H1 (cell line): Measurements from ENCODE around the gene CNOT2.

ENCODE experiments used
- ATF2 ChIP-seq: IDR thresholded peaks from 2 replicates; pipeline ENCODE4 v1.6.1; 2012; ENCODE audit warnings: low read length, inconsistent platforms
- ATF3 ChIP-seq: IDR thresholded peaks from 2 replicates; pipeline ENCODE4 v1.6.1; 2011; ENCODE audit warnings: low read depth, mild to moderate bottlenecking, low read length; ENCODE audit not compliant: insufficient read depth
- CREB1 ChIP-seq: IDR thresholded peaks from 2 replicates; pipeline ENCODE4 v1.6.1; 2012; ENCODE audit warnings: inconsistent platforms
- CTCF ChIP-seq, 3 experiments: IDR thresholded peaks; 1 replicate in 2 of 3; 2 replicates in 1 of 3; pipeline versions ENCODE4 v1.5.1 to v1.6.1; 2011; ENCODE audit warnings: low read length in 3 of 3, mild to moderate bottlenecking in 3 of 3, inconsistent platforms in 2 of 3, low read depth in 1 of 3, moderate library complexity in 1 of 3; ENCODE audit not compliant: insufficient read depth in 1 of 3; ENCODE audit errors: control extremely low read depth in 1 of 3
- EP300 ChIP-seq, 2 experiments: IDR thresholded peaks; 1 replicate in 1 of 2; 2 replicates in 1 of 2; pipeline ENCODE4 v1.6.1; 2011 to 2012; ENCODE audit warnings: low read depth in 2 of 2, low read length in 2 of 2, mild to moderate bottlenecking in 2 of 2, borderline replicate concordance in 1 of 2, inconsistent platforms in 1 of 2, moderate library complexity in 1 of 2
- EZH2 ChIP-seq: fragments of 200-600 bp; sonication (generic); IDR thresholded peaks from 2 replicates; pipeline ENCODE4 v1.7.1; 2012; ENCODE audit warnings: low read depth, mild to moderate bottlenecking, moderate library complexity, low read length, inconsistent platforms; ENCODE audit not compliant: severe bottlenecking
- HDAC2 ChIP-seq, 2 experiments: fragments of 300-600 bp in 1 of 2; sonication (generic) in 1 of 2; IDR thresholded peaks; 2 replicates each; pipeline ENCODE4 v1.6.1; 2011 to 2012; ENCODE audit warnings: low read depth in 2 of 2, low read length in 2 of 2, mild to moderate bottlenecking in 2 of 2, moderate library complexity in 2 of 2, borderline replicate concordance in 1 of 2, inconsistent platforms in 1 of 2
- JUND ChIP-seq: IDR thresholded peaks from 2 replicates; pipeline ENCODE4 v1.6.1; 2011; ENCODE audit warnings: mild to moderate bottlenecking, improper control_type of control experiment, low read length
- NRF1 ChIP-seq: IDR thresholded peaks from 2 replicates; pipeline ENCODE4 v1.6.1; 2011; ENCODE audit warnings: mild to moderate bottlenecking, low read depth, low read length, improper control_type of control experiment
- POLR2A ChIP-seq, 2 experiments: IDR thresholded peaks; 1 replicate in 1 of 2; 2 replicates in 1 of 2; pipeline ENCODE4 v1.6.1; 2011; ENCODE audit warnings: low read depth in 2 of 2, low read length in 2 of 2, mild to moderate bottlenecking in 2 of 2; ENCODE audit errors: control extremely low read depth in 1 of 2
- SIN3A ChIP-seq, 2 experiments: IDR thresholded peaks in 1 of 2; conservative IDR thresholded peaks in 1 of 2; 2 replicates each; pipeline ENCODE4 v1.6.1; 2011 to 2012; ENCODE audit warnings: low read length in 2 of 2, improper control_type of control experiment in 1 of 2, low read depth in 1 of 2, mild to moderate bottlenecking in 1 of 2
- SP4 ChIP-seq: IDR thresholded peaks from 2 replicates; pipeline ENCODE4 v1.6.1; 2012; ENCODE audit warnings: low read length, inconsistent platforms
- TF ChIP-seq, protein P1 (sequence below): IDR thresholded peaks from 2 replicates; pipeline ENCODE4 v1.6.1; 2011; ENCODE audit warnings: low read length, improper control_type of control experiment

DNA sequence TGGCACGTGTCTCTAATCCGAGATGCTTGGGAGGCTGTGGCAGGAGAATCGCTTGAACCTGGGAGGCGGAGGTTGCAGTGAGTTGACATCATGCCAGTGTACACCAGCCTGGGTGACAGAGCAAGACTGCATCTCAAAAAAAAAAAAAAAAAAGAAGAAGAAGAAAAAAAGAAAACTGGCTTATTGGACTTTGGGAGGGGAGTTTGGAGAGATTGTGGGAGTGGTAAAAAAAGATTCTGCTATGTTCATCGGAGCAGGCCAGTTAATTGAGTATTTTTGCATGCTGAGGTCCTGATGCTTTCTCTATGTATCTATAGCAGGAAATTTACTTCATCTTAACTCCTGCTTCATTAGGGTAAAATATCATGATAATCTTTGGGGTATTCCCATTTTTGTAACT, 11.6 kb downstream of the CNOT2 start:
- TF ChIP-seq, protein P1, sequence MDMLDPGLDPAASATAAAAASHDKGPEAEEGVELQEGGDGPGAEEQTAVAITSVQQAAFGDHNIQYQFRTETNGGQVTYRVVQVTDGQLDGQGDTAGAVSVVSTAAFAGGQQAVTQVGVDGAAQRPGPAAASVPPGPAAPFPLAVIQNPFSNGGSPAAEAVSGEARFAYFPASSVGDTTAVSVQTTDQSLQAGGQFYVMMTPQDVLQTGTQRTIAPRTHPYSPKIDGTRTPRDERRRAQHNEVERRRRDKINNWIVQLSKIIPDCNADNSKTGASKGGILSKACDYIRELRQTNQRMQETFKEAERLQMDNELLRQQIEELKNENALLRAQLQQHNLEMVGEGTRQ, result no peak
- no peak for TF ChIP-seq JUND
- no peak for TF ChIP-seq EZH2
- TF ChIP-seq HDAC2 (IDR thresholded peaks at IDR 0.05; ENCODE audit: borderline replicate concordance in 1 of 2, low read depth in 2 of 2, low read length in 2 of 2), result no peak
- TF ChIP-seq CREB1, result no peak
- no peak for TF ChIP-seq ATF3
- TF ChIP-seq POLR2A (IDR thresholded peaks at IDR 0.05; ENCODE audit: control extremely low read depth in 1 of 2, low read depth in 2 of 2, low read length in 2 of 2), result no peak
- TF ChIP-seq SIN3A (conservative IDR thresholded peaks at IDR 0.05 in 1 of 2, IDR thresholded peaks at IDR 0.05 in 1 of 2; ENCODE audit: low read depth in 1 of 2, low read length in 2 of 2), result no peak
- TF ChIP-seq CTCF (IDR thresholded peaks at IDR 0.05; ENCODE audit: control extremely low read depth in 1 of 3, insufficient read depth in 1 of 3, low read depth in 1 of 3, low read length in 3 of 3), result no peak
- TF ChIP-seq ATF2, result no peak
- no peak for TF ChIP-seq NRF1
- no peak for TF ChIP-seq EP300 (IDR thresholded peaks at IDR 0.05; ENCODE audit: borderline replicate concordance in 1 of 2, low read depth in 2 of 2, low read length in 2 of 2)
- no peak for TF ChIP-seq SP4
